ENCODE data around the gene LRRC45. TPM values are rescaled to one million over a fixed set of nuclear protein-coding genes. Genes with fewer than 3 reads are reported as not detected.

LRRC45 gene
- total and polyA plus RNA-seq, 9 of the 15 experiments (the other 6 are each of a cell fraction or from before 2014, with no cell fraction given) = 3.5 to 21.5 (median 11.2) TPM; not detected in 2

DNA sequence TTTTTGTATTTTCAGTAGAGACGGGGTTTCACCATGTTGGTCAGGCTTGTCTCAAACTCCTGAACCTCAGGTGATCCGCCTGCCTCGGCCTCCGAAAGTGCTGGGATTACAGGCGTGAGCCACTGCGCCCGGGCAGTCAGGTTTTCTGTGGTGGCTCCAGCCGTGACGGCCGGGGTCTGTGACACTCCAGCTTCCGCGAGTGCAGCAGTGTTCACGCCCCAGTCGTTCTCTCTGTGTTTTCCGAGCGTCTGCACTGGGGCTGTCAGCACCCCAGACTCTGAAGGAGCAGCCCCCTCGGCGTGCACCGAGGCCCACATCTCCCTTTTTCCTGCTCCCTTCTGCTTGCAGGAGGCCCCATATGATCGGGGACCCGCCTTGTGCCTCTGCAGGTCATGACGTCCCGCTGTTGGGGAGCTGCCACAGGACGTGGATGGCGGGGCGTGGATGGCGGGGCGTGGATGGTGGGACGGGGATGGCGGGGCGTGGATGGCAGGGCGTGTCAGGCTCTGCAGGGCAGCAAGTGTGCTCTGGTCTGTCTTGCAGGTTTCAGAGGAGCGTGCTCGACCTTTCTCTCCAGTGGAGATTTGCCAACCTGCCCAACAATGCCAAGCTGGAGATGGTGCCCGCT, 40.0 kb upstream of the LRRC45 start (continued):
- TF ChIP-seq, protein P1, sequence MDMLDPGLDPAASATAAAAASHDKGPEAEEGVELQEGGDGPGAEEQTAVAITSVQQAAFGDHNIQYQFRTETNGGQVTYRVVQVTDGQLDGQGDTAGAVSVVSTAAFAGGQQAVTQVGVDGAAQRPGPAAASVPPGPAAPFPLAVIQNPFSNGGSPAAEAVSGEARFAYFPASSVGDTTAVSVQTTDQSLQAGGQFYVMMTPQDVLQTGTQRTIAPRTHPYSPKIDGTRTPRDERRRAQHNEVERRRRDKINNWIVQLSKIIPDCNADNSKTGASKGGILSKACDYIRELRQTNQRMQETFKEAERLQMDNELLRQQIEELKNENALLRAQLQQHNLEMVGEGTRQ (CRISPR knock-in tag; IDR thresholded peaks at IDR 0.05) = no peak
- TF ChIP-seq TEAD2 (tag; IDR thresholded peaks at IDR 0.05) (no peak), CHD1 (IDR thresholded peaks at IDR 0.05; ENCODE audit: low read length) (no peak)

DNA sequence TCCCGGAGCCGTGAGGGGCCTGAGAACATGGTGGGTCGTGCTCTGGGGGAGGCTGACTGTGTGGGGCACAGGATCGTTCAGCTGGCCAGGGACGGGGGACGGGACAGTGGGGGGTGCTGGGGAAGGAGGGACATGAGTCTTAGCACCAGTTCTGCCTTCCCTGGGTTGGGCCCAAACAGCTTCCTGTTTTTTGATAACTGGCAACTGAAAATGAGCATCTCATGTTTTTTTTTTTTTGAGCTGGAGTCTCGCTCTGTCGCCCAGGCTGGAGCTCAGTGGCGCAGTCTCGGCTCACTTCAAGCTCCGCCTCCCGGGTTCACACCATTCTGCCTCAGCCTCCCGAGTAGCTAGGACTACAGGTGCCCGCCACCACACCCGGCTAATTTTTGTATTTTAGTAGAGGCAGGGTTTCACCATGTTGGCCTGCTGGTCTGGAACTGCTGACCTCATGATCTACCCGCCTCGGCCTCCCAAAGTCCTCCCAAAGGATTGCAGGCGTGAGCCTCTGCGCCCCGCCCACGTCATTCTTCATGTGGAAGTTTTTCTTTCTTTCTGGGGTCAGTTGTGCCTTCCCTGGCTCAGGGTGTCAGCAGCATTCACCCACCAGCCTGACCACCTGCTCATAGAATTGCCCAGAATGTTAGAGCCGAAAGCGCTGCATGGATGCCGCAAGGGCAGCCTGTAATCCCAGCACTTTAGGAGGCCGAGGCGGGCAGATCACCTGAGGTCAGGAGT, 39.3 kb upstream of the LRRC45 start:
- POLR2A ChIA-PET = no interaction called here
- no peak overlapping the region for H3K4me3 ChIP-seq
- no peak overlapping the region for H2AFZ ChIP-seq (ENCODE audit: low read depth, low read length)
- intact Hi-C loops (cut with micrococcal nuclease) = no loop called here
- no peak overlapping the region for H3K4me2 ChIP-seq (ENCODE audit: insufficient read depth, low read length)
- H3K79me2 ChIP-seq (ENCODE audit: control insufficient read depth, insufficient read depth, low read length) = no peaks in the 10 kb centered on the region; the same call in 2 of the 3 replicates
- no peaks in the 10 kb centered on the region for H3K9me3 ChIP-seq (replicated peaks; ENCODE audit: control insufficient read depth, insufficient read depth, low read depth, low read length)
- H3K4me1 ChIP-seq (replicated peaks in 1 of 2; ENCODE audit: control insufficient read depth in 2 of 2, insufficient read depth in 2 of 2, low read length in 2 of 2) = peaks cover 10 to 22% of the 10 kb centered on the region in 2 experiments; a peak in 4 of 5 replicates
- no peak for FAIRE-seq
- no peaks in the 10 kb centered on the region for H3K9me1 ChIP-seq (ENCODE audit: control insufficient read depth, insufficient read depth, low read length)
- H3K27me3 ChIP-seq (ENCODE audit: control insufficient read depth in 2 of 2, insufficient read depth in 2 of 2, low read length in 2 of 2) = no peaks in the 10 kb centered on the region
- no peak overlapping the region for H3K27ac ChIP-seq (ENCODE audit: extremely low read depth, low read depth, low read length)
- 0 out of 4 replicates have a peak overlapping the region, but pooled peaks of 1 of the 2 experiments have one; percentile 7 for H3K9ac ChIP-seq (ENCODE audit: insufficient read depth in 1 of 2, low read depth in 2 of 2, low read length in 2 of 2)
- H3K36me3 ChIP-seq (ENCODE audit: control insufficient read depth, insufficient read depth, low read length) = peaks cover 44% of the 10 kb centered on the region; the same call in 2 of the 3 replicates
- DNase-seq (ENCODE audit: extremely low read depth in 1 of 4, low spot score in 3 of 4) = no peak
- no peak for ATAC-seq
- CTCF ChIA-PET (ENCODE audit: low intra/inter-chr PET ratio) = no interaction called here
- H4K20me1 ChIP-seq (replicated peaks; ENCODE audit: control insufficient read depth, insufficient read depth, low read length) = no peaks in the 10 kb centered on the region
- no peak for TF ChIP-seq ZNF175 (CRISPR knock-in tag; IDR thresholded peaks at IDR 0.05; ENCODE audit: low read depth)
- TF ChIP-seq, protein P2, sequence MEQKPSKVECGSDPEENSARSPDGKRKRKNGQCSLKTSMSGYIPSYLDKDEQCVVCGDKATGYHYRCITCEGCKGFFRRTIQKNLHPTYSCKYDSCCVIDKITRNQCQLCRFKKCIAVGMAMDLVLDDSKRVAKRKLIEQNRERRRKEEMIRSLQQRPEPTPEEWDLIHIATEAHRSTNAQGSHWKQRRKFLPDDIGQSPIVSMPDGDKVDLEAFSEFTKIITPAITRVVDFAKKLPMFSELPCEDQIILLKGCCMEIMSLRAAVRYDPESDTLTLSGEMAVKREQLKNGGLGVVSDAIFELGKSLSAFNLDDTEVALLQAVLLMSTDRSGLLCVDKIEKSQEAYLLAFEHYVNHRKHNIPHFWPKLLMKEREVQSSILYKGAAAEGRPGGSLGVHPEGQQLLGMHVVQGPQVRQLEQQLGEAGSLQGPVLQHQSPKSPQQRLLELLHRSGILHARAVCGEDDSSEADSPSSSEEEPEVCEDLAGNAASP (IDR thresholded peaks at IDR 0.05) = no peak
- no peak for TF ChIP-seq FOXJ3 (CRISPR knock-in tag; IDR thresholded peaks at IDR 0.05)
- TF ChIP-seq HDAC3 (IDR thresholded peaks at IDR 0.05; ENCODE audit: borderline replicate concordance, partially characterized antibody) = no peak
- TF ChIP-seq SAFB (IDR thresholded peaks at IDR 0.05; ENCODE audit: borderline replicate concordance, low read depth, low read length) = no peak
- no peak for TF ChIP-seq ARID1B (IDR thresholded peaks at IDR 0.05)
- TF ChIP-seq ZNF778 (CRISPR knock-in tag; IDR thresholded peaks at IDR 0.05) = no peak
- TF ChIP-seq, protein P3, sequence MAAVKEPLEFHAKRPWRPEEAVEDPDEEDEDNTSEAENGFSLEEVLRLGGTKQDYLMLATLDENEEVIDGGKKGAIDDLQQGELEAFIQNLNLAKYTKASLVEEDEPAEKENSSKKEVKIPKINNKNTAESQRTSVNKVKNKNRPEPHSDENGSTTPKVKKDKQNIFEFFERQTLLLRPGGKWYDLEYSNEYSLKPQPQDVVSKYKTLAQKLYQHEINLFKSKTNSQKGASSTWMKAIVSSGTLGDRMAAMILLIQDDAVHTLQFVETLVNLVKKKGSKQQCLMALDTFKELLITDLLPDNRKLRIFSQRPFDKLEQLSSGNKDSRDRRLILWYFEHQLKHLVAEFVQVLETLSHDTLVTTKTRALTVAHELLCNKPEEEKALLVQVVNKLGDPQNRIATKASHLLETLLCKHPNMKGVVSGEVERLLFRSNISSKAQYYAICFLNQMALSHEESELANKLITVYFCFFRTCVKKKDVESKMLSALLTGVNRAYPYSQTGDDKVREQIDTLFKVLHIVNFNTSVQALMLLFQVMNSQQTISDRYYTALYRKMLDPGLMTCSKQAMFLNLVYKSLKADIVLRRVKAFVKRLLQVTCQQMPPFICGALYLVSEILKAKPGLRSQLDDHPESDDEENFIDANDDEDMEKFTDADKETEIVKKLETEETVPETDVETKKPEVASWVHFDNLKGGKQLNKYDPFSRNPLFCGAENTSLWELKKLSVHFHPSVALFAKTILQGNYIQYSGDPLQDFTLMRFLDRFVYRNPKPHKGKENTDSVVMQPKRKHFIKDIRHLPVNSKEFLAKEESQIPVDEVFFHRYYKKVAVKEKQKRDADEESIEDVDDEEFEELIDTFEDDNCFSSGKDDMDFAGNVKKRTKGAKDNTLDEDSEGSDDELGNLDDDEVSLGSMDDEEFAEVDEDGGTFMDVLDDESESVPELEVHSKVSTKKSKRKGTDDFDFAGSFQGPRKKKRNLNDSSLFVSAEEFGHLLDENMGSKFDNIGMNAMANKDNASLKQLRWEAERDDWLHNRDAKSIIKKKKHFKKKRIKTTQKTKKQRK (IDR thresholded peaks at IDR 0.05; ENCODE audit: borderline replicate concordance, low read depth, low read length) = no peak
- 93% methylated on average over 20 of the region's 26 CpGs for WGBS (ENCODE audit: insufficient coverage, low coverage, missing lambda C conversion rate)
- BruUV-seq (replicated peaks) = no TSS peak
- in situ Hi-C loops (cut with MboI) = no loop called here
